ENCODE measurements around the gene MRPS7.
"Not testable (repeated sequence)": the region's sequence is repeated elsewhere in the genome, so short reads cannot be mapped to it uniquely, and the experiment has no call there.

- not testable (repeated sequence) for TF ChIP-seq CTCF (IDR thresholded peaks at IDR 0.05 in 4 of 5, conservative IDR thresholded peaks at IDR 0.05 in 1 of 5); POLR2A (IDR thresholded peaks at IDR 0.05)
These were observed 31.2 kb downstream of the MRPS7 start for GRCh38 chr17:75292810-75293448.
